ENCODE results near the gene MAN2A1. TPM values are rescaled to one million over a fixed set of nuclear protein-coding genes. Genes with fewer than 3 reads are reported as not detected.

Gene MAN2A1
- total and polyA plus RNA-seq, 12 donors, result 11.7 to 123 (median 83.2) TPM

DNA sequence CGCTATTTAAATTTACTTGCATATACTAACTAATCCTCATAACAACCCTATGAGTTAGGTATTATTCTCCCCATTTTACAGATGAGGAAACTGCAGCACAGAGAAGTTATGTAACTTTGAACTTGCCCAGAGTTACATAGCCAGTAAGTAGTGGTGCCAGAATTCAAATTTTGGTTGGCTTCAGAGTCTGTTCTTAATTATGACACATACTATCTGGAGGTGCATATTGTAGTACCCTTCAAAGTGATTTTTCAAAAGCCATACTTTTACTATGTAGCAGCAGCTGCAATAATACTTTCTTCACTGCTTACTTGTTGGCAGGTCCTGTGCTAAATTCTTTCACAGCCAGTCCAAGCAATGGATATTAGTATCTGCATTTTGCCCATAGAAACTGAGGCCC is 16.4 kb downstream of the MAN2A1 start:
- 97 to 100% (median 100%) methylated on average over 1 of the region's 1 CpG for WGBS, 4 donors
- intact Hi-C loops (cut with DNase I), result no loop called here
- Histone ChIP-seq H3K4me1 (replicated peaks in 1 of 2) (peaks cover 32 to 38% of the 10 kb centered on the region in 2 donors), H3K4me3 (no peak overlapping the region), H3K36me3 (replicated peaks in 1 of 2) (no peaks in the 10 kb centered on the region), H3K27me3 (no peaks in the 10 kb centered on the region), H3K27ac (no peak overlapping the region), H3K9me3 (replicated peaks in 1 of 3) (no peaks in the 10 kb centered on the region)
- TF ChIP-seq, protein P1, sequence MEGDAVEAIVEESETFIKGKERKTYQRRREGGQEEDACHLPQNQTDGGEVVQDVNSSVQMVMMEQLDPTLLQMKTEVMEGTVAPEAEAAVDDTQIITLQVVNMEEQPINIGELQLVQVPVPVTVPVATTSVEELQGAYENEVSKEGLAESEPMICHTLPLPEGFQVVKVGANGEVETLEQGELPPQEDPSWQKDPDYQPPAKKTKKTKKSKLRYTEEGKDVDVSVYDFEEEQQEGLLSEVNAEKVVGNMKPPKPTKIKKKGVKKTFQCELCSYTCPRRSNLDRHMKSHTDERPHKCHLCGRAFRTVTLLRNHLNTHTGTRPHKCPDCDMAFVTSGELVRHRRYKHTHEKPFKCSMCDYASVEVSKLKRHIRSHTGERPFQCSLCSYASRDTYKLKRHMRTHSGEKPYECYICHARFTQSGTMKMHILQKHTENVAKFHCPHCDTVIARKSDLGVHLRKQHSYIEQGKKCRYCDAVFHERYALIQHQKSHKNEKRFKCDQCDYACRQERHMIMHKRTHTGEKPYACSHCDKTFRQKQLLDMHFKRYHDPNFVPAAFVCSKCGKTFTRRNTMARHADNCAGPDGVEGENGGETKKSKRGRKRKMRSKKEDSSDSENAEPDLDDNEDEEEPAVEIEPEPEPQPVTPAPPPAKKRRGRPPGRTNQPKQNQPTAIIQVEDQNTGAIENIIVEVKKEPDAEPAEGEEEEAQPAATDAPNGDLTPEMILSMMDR (IDR thresholded peaks at IDR 0.05), result no peak
- no peak for TF ChIP-seq POLR2A (IDR thresholded peaks at IDR 0.05)
- no peak for DNase-seq

- intact Hi-C loops (cut with DNase I), result no loop called here
- no peak for DNase-seq
- Histone ChIP-seq H3K36me3 (replicated peaks in 1 of 2) (no peaks in the 10 kb centered on the region), H3K4me1 (replicated peaks in 1 of 2) (peaks cover 32 to 38% of the 10 kb centered on the region in 2 donors), H3K27me3 (no peaks in the 10 kb centered on the region), H3K27ac (no peak overlapping the region), H3K9me3 (replicated peaks in 1 of 3) (no peaks in the 10 kb centered on the region), H3K4me3 (no peak overlapping the region)
- 78 to 88% (median 87%) methylated on average over 2 of the region's 2 CpGs for WGBS, 4 donors
- TF ChIP-seq, protein P1 (IDR thresholded peaks at IDR 0.05), result no peak
- TF ChIP-seq POLR2A (IDR thresholded peaks at IDR 0.05), result no peak
Measured at GRCh38 chr5:109707531-109707930, 17.8 kb downstream of the MAN2A1 start.

GRCh38 chr5:109708813-109709212 is 19.1 kb downstream of the MAN2A1 start:
- WGBS, 4 donors, result 98 to 100% (median 100%) methylated on average over 2 of the region's 2 CpGs

GRCh38 chr5:109709225-109709624 is 19.5 kb downstream of the MAN2A1 start:
- peak in 5 of 7 donors; percentile 54 to 73 (median 60) for DNase-seq
- H3K9me3 ChIP-seq (replicated peaks in 1 of 3), result no peaks in the 10 kb centered on the region
- H3K27me3 ChIP-seq, result no peaks in the 10 kb centered on the region
- no peak overlapping the region for H3K4me3 ChIP-seq
- peaks cover 21 to 36% of the 10 kb centered on the region in 2 donors for H3K4me1 ChIP-seq (replicated peaks in 1 of 2)
- intact Hi-C loops (cut with DNase I), result no loop called here
- H3K36me3 ChIP-seq (replicated peaks in 1 of 2), result no peaks in the 10 kb centered on the region
- WGBS, 4 donors, result 56 to 61% (median 60%) methylated on average over 5 of the region's 5 CpGs
- TF ChIP-seq POLR2A (IDR thresholded peaks at IDR 0.05), result peak in 1 of 2 donors; percentile 44
- TF ChIP-seq, protein P1 (IDR thresholded peaks at IDR 0.05), result no peak
- peak overlapping the region in 4 of 5 donors; percentile 36 to 81 (median 58) for H3K27ac ChIP-seq

More at GRCh38 chr5:109708813-109709212, 19.1 kb downstream of the MAN2A1 start:
- no peaks in the 10 kb centered on the region for H3K27me3 ChIP-seq
- no peaks in the 10 kb centered on the region for H3K36me3 ChIP-seq (replicated peaks in 1 of 2)
- H3K27ac ChIP-seq, result peak overlapping the region in 4 of 5 donors; percentile 36 to 81 (median 58)
- no peak for TF ChIP-seq POLR2A (IDR thresholded peaks at IDR 0.05)
- TF ChIP-seq, protein P1 (IDR thresholded peaks at IDR 0.05), result no peak
- H3K4me1 ChIP-seq (replicated peaks in 1 of 2), result peaks cover 25 to 37% of the 10 kb centered on the region in 2 donors
- H3K9me3 ChIP-seq (replicated peaks in 1 of 3), result no peaks in the 10 kb centered on the region
- intact Hi-C loops (cut with DNase I), result no loop called here
- DNase-seq, result no peak
- no peak overlapping the region for H3K4me3 ChIP-seq

Measured in adrenal gland (tissue), 12 donors.